BJ (cell line): ENCODE measurements around the gene CDC14A. TPM values are rescaled to one million over a fixed set of nuclear protein-coding genes. Genes with fewer than 3 reads are reported as not detected.

Experiments
- CTCF ChIA-PET: fragments of 350-600 bp; formaldehyde crosslinking; extraction: SDS; loops from one replicate; lab custom pipeline; 2021; ENCODE audit warnings: antibody characterized with exemption, inconsistent platforms; lab: Yijun Ruan, JAX
- POLR2A ChIA-PET: fragments of 300-600 bp; sonication (Branson Sonifier 250); formaldehyde crosslinking; extraction: SDS; loops from one replicate; lab custom pipeline; 2021; ENCODE audit warnings: antibody characterized with exemption; lab: Charles Lee
- DNase-seq: peaks from one replicate; pipeline ENCODE4 v3.0.0-alpha.2; 2011; ENCODE audit warnings: low read depth
- H3K27me3 ChIP-seq: 2 replicates; pipeline ENCODE4 v1.6.0; 2011; ENCODE audit warnings: low read length; ENCODE audit not compliant: control insufficient read depth, insufficient read depth
- H3K36me3 ChIP-seq: 2 replicates; pipeline ENCODE4 v1.5.1; 2011; ENCODE audit warnings: low read length; ENCODE audit not compliant: control insufficient read depth, insufficient read depth
- H3K4me3 ChIP-seq: 2 replicates; pipeline ENCODE4 v1.5.1; 2011; ENCODE audit warnings: low read depth, mild to moderate bottlenecking, control low read depth, low read length
- polyA plus RNA-seq: library from polyadenylated mRNA; depleted of rRNA; stranded (reverse); fragments of >200 nt; gene quantifications from 2 replicates; pipeline ENCODE4 v1.2.3, GENCODE V29; 2011
- TF ChIP-seq, protein P1 (sequence below): IDR thresholded peaks from 2 replicates; pipeline ENCODE4 v1.5.1; 2011; ENCODE audit warnings: low read depth, mild to moderate bottlenecking, control low read depth, inconsistent platforms, low read length, moderate library complexity; ENCODE audit not compliant: insufficient read depth

Gene CDC14A
- polyA plus RNA-seq, 1 experiment, result 1.6 TPM

DNA sequence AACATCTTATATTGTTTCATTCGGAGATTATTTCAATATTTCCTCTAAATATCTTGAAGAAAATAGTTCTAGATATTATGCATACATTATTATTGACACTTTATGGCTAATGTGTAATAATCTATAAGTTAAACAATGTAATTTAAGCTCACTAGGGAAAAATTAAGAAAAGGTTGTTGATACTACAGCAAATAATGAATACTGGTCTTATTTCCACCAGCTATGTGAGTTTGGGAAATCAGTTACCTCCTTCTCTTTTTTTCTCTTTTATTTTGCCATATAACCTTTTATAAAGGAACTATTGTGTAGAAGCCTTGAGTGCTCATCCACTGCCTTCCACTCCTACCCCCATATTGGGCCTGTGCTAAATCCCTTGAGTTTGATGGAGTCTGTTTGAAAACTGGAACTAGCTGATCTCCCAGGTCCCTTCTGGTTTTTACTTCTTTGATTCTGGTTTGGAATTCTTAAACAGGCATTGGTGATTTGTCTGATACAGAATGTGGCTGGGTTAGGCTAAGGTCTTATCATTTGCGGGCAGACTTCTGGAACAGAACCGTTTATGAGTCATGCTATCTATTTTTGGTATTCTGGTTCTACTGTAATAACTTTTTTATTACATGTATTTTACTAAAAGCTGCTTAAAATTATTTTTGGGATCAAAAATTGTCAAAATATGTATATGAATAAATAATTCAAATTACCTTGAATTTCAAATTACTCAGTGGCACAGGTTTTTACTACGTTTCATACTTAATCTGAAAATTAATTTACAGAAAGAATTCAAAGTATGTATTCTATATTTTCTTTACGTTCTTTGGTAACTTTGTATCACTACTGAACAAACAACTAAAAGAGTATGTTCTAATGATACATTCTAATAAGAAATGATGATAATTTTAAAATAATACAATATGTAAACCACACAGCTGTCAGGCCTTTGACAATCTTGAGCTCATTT, 5.0 kb upstream of the CDC14A start:
- no peaks in the 10 kb centered on the region for H3K27me3 ChIP-seq
- H3K36me3 ChIP-seq, result no peaks in the 10 kb centered on the region
- H3K4me3 ChIP-seq, result no peak overlapping the region
- TF ChIP-seq, protein P1, sequence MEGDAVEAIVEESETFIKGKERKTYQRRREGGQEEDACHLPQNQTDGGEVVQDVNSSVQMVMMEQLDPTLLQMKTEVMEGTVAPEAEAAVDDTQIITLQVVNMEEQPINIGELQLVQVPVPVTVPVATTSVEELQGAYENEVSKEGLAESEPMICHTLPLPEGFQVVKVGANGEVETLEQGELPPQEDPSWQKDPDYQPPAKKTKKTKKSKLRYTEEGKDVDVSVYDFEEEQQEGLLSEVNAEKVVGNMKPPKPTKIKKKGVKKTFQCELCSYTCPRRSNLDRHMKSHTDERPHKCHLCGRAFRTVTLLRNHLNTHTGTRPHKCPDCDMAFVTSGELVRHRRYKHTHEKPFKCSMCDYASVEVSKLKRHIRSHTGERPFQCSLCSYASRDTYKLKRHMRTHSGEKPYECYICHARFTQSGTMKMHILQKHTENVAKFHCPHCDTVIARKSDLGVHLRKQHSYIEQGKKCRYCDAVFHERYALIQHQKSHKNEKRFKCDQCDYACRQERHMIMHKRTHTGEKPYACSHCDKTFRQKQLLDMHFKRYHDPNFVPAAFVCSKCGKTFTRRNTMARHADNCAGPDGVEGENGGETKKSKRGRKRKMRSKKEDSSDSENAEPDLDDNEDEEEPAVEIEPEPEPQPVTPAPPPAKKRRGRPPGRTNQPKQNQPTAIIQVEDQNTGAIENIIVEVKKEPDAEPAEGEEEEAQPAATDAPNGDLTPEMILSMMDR, result no peak
- DNase-seq, result no peak
- POLR2A ChIA-PET, result no interaction called here
- CTCF ChIA-PET, result no interaction called here

DNA sequence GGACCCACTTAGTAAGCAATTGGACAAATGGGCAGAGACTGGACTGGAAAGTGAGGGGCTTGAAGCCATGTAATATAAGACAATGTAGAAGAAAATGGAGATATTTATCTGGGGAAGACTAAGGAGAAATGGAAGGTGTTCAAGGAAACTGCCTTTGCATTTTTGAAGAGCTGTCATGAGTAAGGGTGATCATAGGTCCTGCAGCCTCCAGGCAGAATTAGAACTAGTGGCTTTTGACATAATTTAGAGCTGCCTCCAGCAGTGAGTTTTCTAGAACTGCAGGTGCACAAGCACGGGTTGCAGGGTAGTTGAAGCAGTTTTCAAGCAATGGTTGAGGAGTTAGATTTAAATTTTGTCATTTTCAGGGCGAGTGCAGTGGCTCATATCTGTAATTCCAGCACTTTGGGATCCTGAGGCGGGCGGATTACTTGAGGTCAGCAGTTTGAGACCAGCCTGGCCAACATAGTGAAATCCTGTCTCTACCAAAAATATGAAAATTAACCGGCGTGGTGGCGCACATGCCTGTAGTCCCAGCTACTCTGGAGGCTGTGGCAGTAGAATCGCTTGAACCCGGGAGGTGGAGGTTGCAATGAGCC, 3.7 kb upstream of the CDC14A start:
- TF ChIP-seq, protein P1, result no peak
- DNase-seq, result no peak
- Histone ChIP-seq H3K36me3 (no peaks in the 10 kb centered on the region), H3K27me3 (no peaks in the 10 kb centered on the region), H3K4me3 (no peak overlapping the region)
- ChIA-PET CTCF (no interaction called here), POLR2A (interaction anchor here (0.6 kb wide), 1 partner anchor 579 kb away, joined by 3 read pairs; no protein-coding TSS in a partner anchor)

DNA sequence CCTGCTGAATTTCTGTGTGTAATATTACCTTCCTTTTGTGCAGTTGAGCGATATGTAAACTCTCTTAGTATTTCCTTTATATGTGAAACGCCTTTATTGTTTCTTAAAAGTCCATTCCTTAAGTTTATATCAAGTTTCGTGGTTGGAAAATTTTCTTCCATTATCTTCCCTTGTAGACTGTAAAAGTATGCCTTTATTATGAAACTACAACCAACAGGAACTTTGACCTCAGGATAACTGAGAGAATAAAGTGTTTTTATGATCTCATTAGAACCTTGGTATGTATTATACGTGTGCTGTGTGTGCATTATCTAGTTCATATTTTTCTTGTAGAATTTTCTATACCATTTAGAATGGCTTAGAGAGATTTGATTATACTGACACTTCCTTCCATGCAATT, 3.1 kb upstream of the CDC14A start:
- POLR2A ChIA-PET, result no interaction called here
- CTCF ChIA-PET, result no interaction called here

DNA sequence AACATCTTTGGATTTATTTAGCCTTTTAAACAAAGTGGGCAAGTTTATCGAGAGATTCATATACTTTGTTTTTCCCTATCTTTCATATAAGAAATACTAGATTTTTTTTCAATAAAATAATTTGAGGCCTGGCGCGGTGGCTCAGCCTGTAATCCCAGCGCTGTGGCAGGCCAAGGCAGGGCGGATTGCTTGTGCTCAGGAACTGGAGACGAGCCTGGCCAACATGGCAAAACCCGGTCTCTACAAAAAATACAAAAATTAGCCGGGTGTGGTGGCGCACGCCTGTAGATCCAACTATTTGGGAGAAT, 1.6 kb upstream of the CDC14A start:
- ChIA-PET POLR2A (no interaction called here), CTCF (no interaction called here)
- Histone ChIP-seq H3K27me3 (no peaks in the 10 kb centered on the region), H3K4me3 (peak overlapping the region; percentile 90; the same call in 1 of the 2 replicates), H3K36me3 (no peaks in the 10 kb centered on the region)
- no peak for DNase-seq
- TF ChIP-seq, protein P1, result no peak

More for the DNA sequence above, 3.1 kb upstream of the CDC14A start:
- no peak for DNase-seq
- Histone ChIP-seq H3K4me3 (no peak overlapping the region), H3K27me3 (no peaks in the 10 kb centered on the region), H3K36me3 (no peaks in the 10 kb centered on the region)
- TF ChIP-seq, protein P1, result no peak

DNA sequence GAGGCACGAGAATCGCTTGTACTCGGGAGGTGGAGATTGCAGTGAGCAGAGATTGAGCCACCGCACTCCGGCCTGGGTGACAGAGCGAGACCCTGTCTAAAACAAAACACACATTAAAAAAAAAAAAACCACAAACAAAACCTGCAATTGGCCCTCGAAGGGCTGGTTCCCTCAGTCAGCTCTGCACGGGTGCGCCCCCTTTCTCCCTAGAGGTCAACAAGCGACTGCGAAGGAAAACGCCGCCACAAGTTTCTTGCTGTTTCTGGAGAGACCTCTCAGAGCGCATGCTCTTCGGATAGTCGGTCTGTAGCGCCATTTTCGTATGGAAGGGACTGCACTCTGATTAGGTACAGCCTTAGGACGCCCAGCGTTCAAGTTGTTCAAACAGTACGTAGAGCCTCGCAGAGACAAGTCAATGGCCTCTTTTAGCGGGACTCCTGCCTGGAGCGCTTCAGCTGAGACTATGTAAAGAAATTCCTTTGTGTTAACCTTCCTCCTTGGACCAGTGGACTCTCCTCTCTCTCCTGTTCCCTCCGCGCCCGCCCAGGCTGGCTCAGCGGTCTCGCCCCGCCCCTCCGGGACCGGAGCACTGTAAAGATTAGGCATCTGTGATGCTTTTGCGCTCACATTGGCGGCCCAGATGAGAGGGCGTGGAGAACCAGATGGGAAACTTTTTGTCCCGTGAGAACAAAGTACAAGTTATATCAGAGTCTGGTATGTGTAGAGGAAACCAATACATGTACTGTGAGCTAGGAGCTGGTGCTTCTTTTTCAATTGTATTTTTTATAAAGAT, 1.0 kb upstream of the CDC14A start:
- H3K27me3 ChIP-seq, result no peaks in the 10 kb centered on the region
- ChIA-PET POLR2A (no interaction called here), CTCF (no interaction called here)
- no peaks in the 10 kb centered on the region for H3K36me3 ChIP-seq
- peak overlapping the region; percentile 90 for H3K4me3 ChIP-seq
- DNase-seq, result peak; percentile 50
- TF ChIP-seq, protein P1, result peak; percentile 32; the same call in 1 of the 2 replicates
